Right lobe of liver (tissue), 6 donors: ENCODE measurements around the gene C2orf92. TPM values are rescaled to one million over a fixed set of nuclear protein-coding genes. Genes with fewer than 3 reads are reported as not detected.
"Not testable (repeated sequence)": the region's sequence is repeated elsewhere in the genome, so short reads cannot be mapped to it uniquely, and the experiment has no call there.

Source experiments
- ATAC-seq, 4 donors: fragments of 200-7000 bp; cut with Tn5 transposase; one replicate each; pipeline ENCODE4 v1.9.1; 2020; ENCODE audit warnings: mild to moderate bottlenecking in 4 of 4, moderate library complexity in 4 of 4
- DNase-seq, 3 donors: peaks; one replicate each; pipeline ENCODE4 v3.0.0-alpha.2; 2020
- H3K27ac ChIP-seq, 3 donors: fragments of 200-600 bp; one replicate each; pipeline ENCODE4 v1.8.0; 2022
- H3K27me3 ChIP-seq, 2 donors: fragments of 200-600 bp; one replicate each; pipeline ENCODE4 v1.8.0; 2022
- H3K36me3 ChIP-seq, 4 donors: fragments of 200-600 bp; sonication (generic) in 1 of 4; one replicate each; pipeline versions ENCODE4 v1.5.1 to v1.8.0; 2017 to 2022; ENCODE audit warnings: control low read depth in 1 of 4
- H3K4me1 ChIP-seq, 4 donors: fragments of 200-600 bp; sonication (generic) in 1 of 4; one replicate each; pipeline versions ENCODE4 v1.5.1 to v1.8.0; 2017 to 2022; ENCODE audit warnings: control low read depth in 1 of 4
- H3K4me3 ChIP-seq, 3 donors: fragments of 200-600 bp; one replicate each; pipeline ENCODE4 v1.8.0; 2022
- H3K9me3 ChIP-seq, 4 donors: fragments of 200-600 bp; sonication (generic) in 1 of 4; one replicate each; pipeline versions ENCODE4 v1.5.1 to v1.8.0; 2017 to 2022; ENCODE audit warnings: control low read depth in 1 of 4
- POLR2A ChIP-seq: fragments of 450-650 bp; IDR thresholded peaks from one replicate; pipeline ENCODE4 v1.6.1; 2017; ENCODE audit warnings: antibody characterized with exemption, mild to moderate bottlenecking
- WGBS: methylation state at CpG from one replicate; pipeline ENCODE4 v1.1.6; 2018; ENCODE audit warnings: low coverage, low lambda C conversion rate; ENCODE audit not compliant: insufficient coverage; ENCODE audit errors: missing lambda C conversion rate; 5-methylcytosine and 5-hydroxymethylcytosine counted together
- intact Hi-C, 2 donors: fragments of 100-400 bp; cut with DNase I; formaldehyde crosslinking; loops; one replicate each; pipeline versions ENCODE4 v1.11.2 to v1.14.1; 2022
- total RNA-seq, 6 experiments: library from RNA; depleted of rRNA in 2 of 6; stranded (reverse); fragments of >200 nt in 2 of 6; fragmentation: NEBNext Ultra II Directional in 3 of 6; extraction: Animal tissue kit (Norgen Biotek cat#: 25700) in 3 of 6; gene quantifications; one replicate each; pipeline versions ENCODE4 v1.1.0 to v1.2.4, GENCODE V29; 2016 to 2023
- TF ChIP-seq, protein P1 (sequence below), 4 donors: fragments of 200-600 bp in 3 of 4; fragments of 450-650 bp in 1 of 4; IDR thresholded peaks; one replicate each; pipeline versions ENCODE4 v1.5.1 to v1.8.0; 2016 to 2022; ENCODE audit warnings: antibody characterized with exemption in 4 of 4, mild to moderate bottlenecking in 2 of 4
- donor health status: DM: no; HTN: yes; CAD: no.
- donor health status: DM: no; HTN: no; CAD: no.
- donor health status: DM: no; HTN: no; CAD: no.
- donor health status: DM: no; HTN: yes; CAD: no.
- donor health status: DM: no; HTN: yes; CAD: no.

C2orf92 gene
- total RNA-seq, 6 experiments from 2014 or later: 2.0 to 12.8 (median 4.4) TPM

DNA sequence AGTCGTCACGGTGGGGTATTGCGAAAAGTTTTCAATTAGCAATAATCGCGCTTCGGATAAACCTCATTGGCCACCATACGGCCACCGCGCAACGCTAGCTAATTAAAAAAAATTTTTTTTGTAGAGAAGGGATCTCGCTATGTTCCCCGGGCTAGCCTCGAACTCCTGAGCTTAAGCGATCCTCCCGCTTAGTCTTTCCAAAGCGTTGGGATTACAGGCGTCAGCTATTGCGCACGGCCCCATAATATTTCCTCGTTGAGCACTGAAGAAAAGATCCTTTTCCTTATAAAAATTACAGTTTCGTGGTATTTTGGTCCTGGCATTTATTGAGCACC is 4.9 kb upstream of the C2orf92 start:
- 4% methylated on average over 13 of the region's 21 CpGs for WGBS
- H3K4me3 ChIP-seq: peak overlapping the region; percentile 33 to 77 (median 62)
- H3K27me3 ChIP-seq: no peaks in the 10 kb centered on the region
- intact Hi-C loops: no loop called here
- H3K36me3 ChIP-seq: no peaks in the 10 kb centered on the region
- DNase-seq (no peak), ATAC-seq (no peak)
- TF ChIP-seq, protein P1, sequence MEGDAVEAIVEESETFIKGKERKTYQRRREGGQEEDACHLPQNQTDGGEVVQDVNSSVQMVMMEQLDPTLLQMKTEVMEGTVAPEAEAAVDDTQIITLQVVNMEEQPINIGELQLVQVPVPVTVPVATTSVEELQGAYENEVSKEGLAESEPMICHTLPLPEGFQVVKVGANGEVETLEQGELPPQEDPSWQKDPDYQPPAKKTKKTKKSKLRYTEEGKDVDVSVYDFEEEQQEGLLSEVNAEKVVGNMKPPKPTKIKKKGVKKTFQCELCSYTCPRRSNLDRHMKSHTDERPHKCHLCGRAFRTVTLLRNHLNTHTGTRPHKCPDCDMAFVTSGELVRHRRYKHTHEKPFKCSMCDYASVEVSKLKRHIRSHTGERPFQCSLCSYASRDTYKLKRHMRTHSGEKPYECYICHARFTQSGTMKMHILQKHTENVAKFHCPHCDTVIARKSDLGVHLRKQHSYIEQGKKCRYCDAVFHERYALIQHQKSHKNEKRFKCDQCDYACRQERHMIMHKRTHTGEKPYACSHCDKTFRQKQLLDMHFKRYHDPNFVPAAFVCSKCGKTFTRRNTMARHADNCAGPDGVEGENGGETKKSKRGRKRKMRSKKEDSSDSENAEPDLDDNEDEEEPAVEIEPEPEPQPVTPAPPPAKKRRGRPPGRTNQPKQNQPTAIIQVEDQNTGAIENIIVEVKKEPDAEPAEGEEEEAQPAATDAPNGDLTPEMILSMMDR (IDR thresholded peaks at IDR 0.05): no peak
- TF ChIP-seq POLR2A: no peak
- no peaks in the 10 kb centered on the region for H3K9me3 ChIP-seq
- H3K4me1 ChIP-seq: peaks cover 0 to 11% (median 5%) of the 10 kb centered on the region in 4 donors
- H3K27ac ChIP-seq: peak overlapping the region; percentile 77 to 96 (median 92)

DNA sequence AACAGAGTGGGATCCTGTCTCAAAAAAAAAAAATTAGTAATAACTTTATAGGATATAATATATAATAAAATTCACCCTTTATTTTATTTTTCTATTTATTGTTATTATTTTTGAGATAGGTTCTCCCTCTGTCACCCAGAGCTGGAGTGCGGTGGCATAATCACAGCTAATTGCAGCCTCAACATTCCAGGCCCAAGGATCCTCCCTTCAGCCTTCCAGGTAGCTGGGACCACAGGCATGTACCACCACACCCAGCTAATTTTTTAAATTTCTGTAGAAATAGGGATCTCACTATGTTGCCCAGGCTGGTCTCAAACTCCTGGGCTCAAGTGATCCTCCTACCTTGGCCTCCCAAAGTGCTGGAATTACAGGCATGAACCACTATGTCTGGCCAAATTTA is 958 bp downstream of the C2orf92 start:
- TF ChIP-seq, protein P1 (IDR thresholded peaks at IDR 0.05): no peak
- no peak for TF ChIP-seq POLR2A
- H3K36me3 ChIP-seq: no peaks in the 10 kb centered on the region
- intact Hi-C loops: no loop called here
- ATAC-seq (no peak), DNase-seq (no peak)
- 100% methylated on average over 1 of the region's 1 CpG for WGBS
- no peaks in the 10 kb centered on the region for H3K9me3 ChIP-seq
- H3K27ac ChIP-seq: no peak overlapping the region
- H3K4me1 ChIP-seq: no peaks in the 10 kb centered on the region
- no peak overlapping the region for H3K4me3 ChIP-seq
- H3K27me3 ChIP-seq: no peaks in the 10 kb centered on the region

DNA sequence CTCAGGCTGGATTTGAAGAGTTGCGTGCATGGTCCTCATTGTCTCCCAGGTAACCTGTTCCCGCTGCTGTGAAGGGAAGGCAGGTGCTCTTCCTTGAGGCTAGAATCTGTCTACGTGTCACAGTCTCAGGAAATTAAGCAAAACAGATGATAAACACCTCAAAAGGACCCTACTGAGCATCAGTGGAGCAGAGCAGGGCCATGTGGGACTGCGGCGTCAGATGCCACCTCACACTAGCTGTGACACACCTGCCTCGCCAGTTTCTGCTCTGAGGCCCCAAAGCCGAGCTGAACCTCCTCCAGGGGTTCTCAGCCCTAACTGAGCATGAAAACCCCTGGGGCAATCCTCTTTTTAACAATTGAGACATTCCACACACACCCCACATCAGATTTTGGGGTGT is 2.0 kb downstream of the C2orf92 start:
- ATAC-seq (no peak), DNase-seq (no peak)
- TF ChIP-seq, protein P1 (IDR thresholded peaks at IDR 0.05): no peak
- no peak for TF ChIP-seq POLR2A
- WGBS: 89% methylated on average over 3 of the region's 7 CpGs
- Histone ChIP-seq H3K36me3 (no peaks in the 10 kb centered on the region), H3K27me3 (no peaks in the 10 kb centered on the region), H3K9me3 (no peaks in the 10 kb centered on the region), H3K4me3 (no peak overlapping the region), H3K4me1 (no peaks in the 10 kb centered on the region), H3K27ac (no peak overlapping the region)
- intact Hi-C loops: no loop called here

DNA sequence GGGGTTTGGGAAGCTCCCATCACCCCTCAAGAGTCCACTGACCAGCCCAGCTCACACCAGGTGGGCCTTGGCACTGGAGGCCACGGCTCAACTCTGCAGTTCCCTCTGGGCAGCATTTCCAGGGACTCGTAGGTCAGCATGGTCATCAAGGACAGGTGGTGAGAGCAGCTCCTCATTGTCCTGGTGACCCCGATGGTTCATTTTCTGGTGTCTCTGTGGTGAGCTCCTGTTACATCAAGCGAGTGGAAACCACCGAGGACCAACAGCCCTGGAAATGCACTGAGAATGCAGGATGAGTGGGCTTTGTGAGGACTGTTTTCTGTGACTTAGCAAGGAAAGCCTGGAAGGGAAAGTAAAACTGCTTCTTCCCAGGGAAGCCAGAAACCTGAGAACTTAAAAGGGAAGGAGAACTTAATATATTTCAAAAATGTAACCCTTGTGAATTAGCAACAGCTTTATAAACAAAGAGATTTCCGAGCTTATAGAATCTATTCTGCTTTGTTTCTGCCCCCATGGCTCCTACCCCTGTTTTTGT is 3.2 kb downstream of the C2orf92 start:
- ATAC-seq, intact Hi-C loops, H3K4me1 ChIP-seq, H3K27ac ChIP-seq, H3K9me3 ChIP-seq, H3K27me3 ChIP-seq, H3K36me3 ChIP-seq, DNase-seq, H3K4me3 ChIP-seq: not testable (repeated sequence)
- 89% methylated on average over 3 of the region's 6 CpGs for WGBS

DNA sequence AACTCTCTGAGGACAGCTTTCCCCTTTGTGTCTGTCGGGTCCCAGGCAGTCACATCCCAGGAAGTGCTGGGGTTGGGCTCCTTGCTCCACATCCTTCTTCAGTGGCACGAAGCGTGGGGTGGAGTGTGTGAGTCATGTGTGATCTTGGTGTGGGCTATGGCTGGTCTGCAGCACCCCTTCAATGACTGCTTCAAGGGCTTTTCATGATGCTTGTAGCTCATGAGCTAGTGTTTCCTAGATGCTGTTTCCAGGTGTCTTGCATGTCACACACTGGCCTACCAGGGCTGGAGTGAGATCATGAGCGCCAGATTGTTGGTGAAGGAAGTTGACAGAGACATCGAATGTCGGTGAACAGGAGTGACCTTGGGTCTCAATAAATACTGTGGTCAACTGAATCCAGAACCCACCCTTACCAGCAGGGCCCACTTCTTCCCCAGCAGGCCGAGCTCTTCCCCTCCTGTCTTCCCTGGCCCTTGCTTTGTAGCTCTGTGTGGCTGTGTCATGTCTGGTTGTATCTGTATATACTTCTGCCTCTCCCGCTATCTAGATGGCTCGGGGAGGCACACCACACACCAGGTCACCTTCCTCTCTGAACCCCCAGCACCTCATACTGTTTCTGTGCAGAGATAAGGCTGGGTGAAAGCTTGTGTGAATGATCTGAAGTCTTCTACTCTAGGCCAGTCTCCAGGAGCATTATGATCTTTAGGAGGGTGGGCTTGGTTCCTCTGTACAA is 3.8 kb downstream of the C2orf92 start:
- Histone ChIP-seq H3K27me3 (no peaks in the 10 kb centered on the region), H3K27ac (no peak overlapping the region), H3K36me3 (no peaks in the 10 kb centered on the region), H3K9me3 (no peaks in the 10 kb centered on the region), H3K4me1 (no peaks in the 10 kb centered on the region), H3K4me3 (no peak overlapping the region)
- intact Hi-C loops: no loop called here
- DNase-seq: no peak
- TF ChIP-seq, protein P1 (IDR thresholded peaks at IDR 0.05): no peak
- TF ChIP-seq POLR2A: no peak
- WGBS: 84% methylated on average over 9 of the region's 9 CpGs
- ATAC-seq: no peak
